ENCODE measurements around the gene ABLIM1.

GRCh38 chr10:114513381-114513792 is 144.7 kb downstream of the ABLIM1 start:
- TF ChIP-seq, protein P1, sequence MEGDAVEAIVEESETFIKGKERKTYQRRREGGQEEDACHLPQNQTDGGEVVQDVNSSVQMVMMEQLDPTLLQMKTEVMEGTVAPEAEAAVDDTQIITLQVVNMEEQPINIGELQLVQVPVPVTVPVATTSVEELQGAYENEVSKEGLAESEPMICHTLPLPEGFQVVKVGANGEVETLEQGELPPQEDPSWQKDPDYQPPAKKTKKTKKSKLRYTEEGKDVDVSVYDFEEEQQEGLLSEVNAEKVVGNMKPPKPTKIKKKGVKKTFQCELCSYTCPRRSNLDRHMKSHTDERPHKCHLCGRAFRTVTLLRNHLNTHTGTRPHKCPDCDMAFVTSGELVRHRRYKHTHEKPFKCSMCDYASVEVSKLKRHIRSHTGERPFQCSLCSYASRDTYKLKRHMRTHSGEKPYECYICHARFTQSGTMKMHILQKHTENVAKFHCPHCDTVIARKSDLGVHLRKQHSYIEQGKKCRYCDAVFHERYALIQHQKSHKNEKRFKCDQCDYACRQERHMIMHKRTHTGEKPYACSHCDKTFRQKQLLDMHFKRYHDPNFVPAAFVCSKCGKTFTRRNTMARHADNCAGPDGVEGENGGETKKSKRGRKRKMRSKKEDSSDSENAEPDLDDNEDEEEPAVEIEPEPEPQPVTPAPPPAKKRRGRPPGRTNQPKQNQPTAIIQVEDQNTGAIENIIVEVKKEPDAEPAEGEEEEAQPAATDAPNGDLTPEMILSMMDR (conservative IDR thresholded peaks at IDR 0.05) = no peak
- no peak for TF ChIP-seq ZFX (IDR thresholded peaks at IDR 0.05)

Measured in C4-2B (cell line).